Measurements from ENCODE around the gene HPS6. TPM values are rescaled to one million over a fixed set of nuclear protein-coding genes. Genes with fewer than 3 reads are reported as not detected.

The HPS6 gene
- total RNA-seq, 1 experiment from 2014 or later = 18.7 TPM

DNA sequence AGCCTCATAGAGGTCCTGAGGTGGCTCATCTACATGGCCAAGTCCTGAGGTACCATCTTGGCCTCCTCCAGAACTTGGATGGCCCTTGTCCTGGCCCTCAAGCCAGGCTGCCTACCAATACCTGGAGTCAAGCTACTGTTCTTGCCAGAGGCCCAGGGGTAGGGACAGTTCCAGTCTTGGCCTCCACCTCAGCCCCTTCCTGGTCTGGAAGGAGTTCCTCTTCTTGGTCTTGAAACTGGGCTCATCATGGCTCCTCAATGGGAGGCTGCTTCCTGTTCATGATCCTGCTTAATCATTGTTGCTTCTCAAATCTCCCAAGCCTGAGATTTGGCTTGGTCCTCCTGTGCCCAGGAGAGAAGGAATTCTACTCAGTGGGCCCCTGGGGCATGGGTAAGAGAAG lies 3.9 kb downstream of the HPS6 start:
- H4K8ac ChIP-seq (replicated peaks; ENCODE audit: insufficient read length, low read depth, low read length) = no peak overlapping the region
- H4K20me1 ChIP-seq (ENCODE audit: control insufficient read depth, insufficient read depth, insufficient read length) = no peaks in the 10 kb centered on the region
- no peak overlapping the region for H2BK5ac ChIP-seq (ENCODE audit: insufficient read length, low read length)
- H3K14ac ChIP-seq (ENCODE audit: insufficient read depth, low read length) = no peak overlapping the region
- H3K79me1 ChIP-seq (ENCODE audit: insufficient read depth, low read depth, low read length, poor library complexity, severe bottlenecking) = peaks cover 3% of the 10 kb centered on the region
- H4K5ac ChIP-seq (ENCODE audit: insufficient read length, low read depth, low read length) = no peak overlapping the region
- H3K4me1 ChIP-seq (ENCODE audit: insufficient read depth, low read length) = no peaks in the 10 kb centered on the region
- no peak overlapping the region for H3K23ac ChIP-seq (ENCODE audit: insufficient read length, low read depth, low read length)
- no peak overlapping the region for H3T11ph ChIP-seq (ENCODE audit: low read length)
- no peak overlapping the region for H3K4ac ChIP-seq (ENCODE audit: low read depth, low read length)
- no peak for DNase-seq
- H3K79me2 ChIP-seq (ENCODE audit: insufficient read depth, low read length) = no peaks in the 10 kb centered on the region; the same call in 1 of the 2 replicates
- no peak overlapping the region for H3K27ac ChIP-seq (ENCODE audit: insufficient read length, low read depth, low read length)
- H3K18ac ChIP-seq (ENCODE audit: insufficient read length, low read depth, low read length) = no peak overlapping the region
- no peak overlapping the region for H2BK120ac ChIP-seq (ENCODE audit: low read depth, low read length, poor library complexity, severe bottlenecking)
- H2BK12ac ChIP-seq (ENCODE audit: insufficient read length, low read depth, low read length) = no peak overlapping the region
- no peaks in the 10 kb centered on the region for H3K9me3 Mint-ChIP-seq
- no peak overlapping the region for H4K91ac ChIP-seq (ENCODE audit: insufficient read length, low read depth, low read length)
- H3K4me2 ChIP-seq (ENCODE audit: insufficient read depth, insufficient read length, low read length) = no peak overlapping the region
- H2AFZ ChIP-seq (ENCODE audit: low read length) = no peak overlapping the region
- no peaks in the 10 kb centered on the region for H3K27me3 ChIP-seq (ENCODE audit: insufficient read depth, low read length)
- H2BK20ac ChIP-seq (ENCODE audit: low read depth, low read length, poor library complexity, severe bottlenecking) = no peak overlapping the region
- H3K27me3 Mint-ChIP-seq (ENCODE audit: low read depth) = peaks cover 6% of the 10 kb centered on the region
- H2AK5ac ChIP-seq (ENCODE audit: insufficient read length, low read length) = no peak overlapping the region
- no peak overlapping the region for H3K4me3 Mint-ChIP-seq
- no peaks in the 10 kb centered on the region for H3K36me3 Mint-ChIP-seq (ENCODE audit: insufficient read depth in 1 of 3, low read depth in 3 of 3)
- no peak overlapping the region for H2BK15ac ChIP-seq (ENCODE audit: low read depth, low read length)
- no peaks in the 10 kb centered on the region for H3K9me3 ChIP-seq (ENCODE audit: control insufficient read depth, low read depth, low read length)
- TF ChIP-seq, protein P1, sequence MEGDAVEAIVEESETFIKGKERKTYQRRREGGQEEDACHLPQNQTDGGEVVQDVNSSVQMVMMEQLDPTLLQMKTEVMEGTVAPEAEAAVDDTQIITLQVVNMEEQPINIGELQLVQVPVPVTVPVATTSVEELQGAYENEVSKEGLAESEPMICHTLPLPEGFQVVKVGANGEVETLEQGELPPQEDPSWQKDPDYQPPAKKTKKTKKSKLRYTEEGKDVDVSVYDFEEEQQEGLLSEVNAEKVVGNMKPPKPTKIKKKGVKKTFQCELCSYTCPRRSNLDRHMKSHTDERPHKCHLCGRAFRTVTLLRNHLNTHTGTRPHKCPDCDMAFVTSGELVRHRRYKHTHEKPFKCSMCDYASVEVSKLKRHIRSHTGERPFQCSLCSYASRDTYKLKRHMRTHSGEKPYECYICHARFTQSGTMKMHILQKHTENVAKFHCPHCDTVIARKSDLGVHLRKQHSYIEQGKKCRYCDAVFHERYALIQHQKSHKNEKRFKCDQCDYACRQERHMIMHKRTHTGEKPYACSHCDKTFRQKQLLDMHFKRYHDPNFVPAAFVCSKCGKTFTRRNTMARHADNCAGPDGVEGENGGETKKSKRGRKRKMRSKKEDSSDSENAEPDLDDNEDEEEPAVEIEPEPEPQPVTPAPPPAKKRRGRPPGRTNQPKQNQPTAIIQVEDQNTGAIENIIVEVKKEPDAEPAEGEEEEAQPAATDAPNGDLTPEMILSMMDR (conservative IDR thresholded peaks at IDR 0.05) = no peak
- H3K27ac Mint-ChIP-seq = no peak overlapping the region
- peaks cover 15 to 17% of the 10 kb centered on the region in 2 experiments for H3K4me1 Mint-ChIP-seq
- H3K56ac ChIP-seq (ENCODE audit: insufficient read length, low read depth, low read length) = no peak overlapping the region
- no peak overlapping the region for H3K9ac ChIP-seq (ENCODE audit: extremely low read depth, insufficient read length, low read length)
- peaks cover 9% of the 10 kb centered on the region for H3K23me2 ChIP-seq (ENCODE audit: insufficient read length, low read depth, low read length, poor library complexity, severe bottlenecking)
